ENCODE results near the gene CTIF.

Gene CTIF

DNA sequence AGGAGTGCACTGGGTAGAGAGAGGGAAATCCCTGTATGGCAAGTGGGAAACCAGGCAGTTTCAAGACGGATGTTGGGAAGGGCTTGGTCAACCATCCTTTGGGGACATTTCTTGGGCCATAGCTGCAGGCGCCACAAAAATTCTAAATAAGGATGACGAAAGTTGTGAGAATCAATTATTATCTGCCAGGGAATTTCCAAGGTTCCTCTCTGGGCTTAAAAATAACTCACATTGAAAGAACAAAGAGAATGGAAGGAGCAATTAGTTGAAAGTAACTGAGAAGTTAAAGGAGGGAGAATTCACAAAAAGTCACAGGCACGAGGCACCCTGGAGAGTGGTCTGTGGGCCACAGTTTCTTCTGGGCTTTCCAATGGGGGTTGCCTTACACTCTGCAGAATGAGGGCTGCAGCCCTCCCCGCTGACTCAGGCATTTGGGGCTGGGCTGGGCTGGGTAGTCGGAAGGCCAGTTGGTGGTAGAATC is 216.2 kb downstream of the CTIF start:
- peak; percentile 76 for DNase-seq (ENCODE audit: low spot score)
- TF ChIP-seq CTCF (IDR thresholded peaks at IDR 0.05; ENCODE audit: extremely low read depth, missing control alignments) = no peak

GRCh38 chr18:48756511-48757226 is 217.8 kb downstream of the CTIF start:
- TF ChIP-seq CTCF (IDR thresholded peaks at IDR 0.05; ENCODE audit: extremely low read depth, missing control alignments) = no peak
- no peak for DNase-seq (ENCODE audit: low spot score)

GRCh38 chr18:48757367-48757766 is 218.5 kb downstream of the CTIF start:
- TF ChIP-seq CTCF (IDR thresholded peaks at IDR 0.05; ENCODE audit: extremely low read depth, missing control alignments) = no peak
- no peak for DNase-seq (ENCODE audit: low spot score)

DNA sequence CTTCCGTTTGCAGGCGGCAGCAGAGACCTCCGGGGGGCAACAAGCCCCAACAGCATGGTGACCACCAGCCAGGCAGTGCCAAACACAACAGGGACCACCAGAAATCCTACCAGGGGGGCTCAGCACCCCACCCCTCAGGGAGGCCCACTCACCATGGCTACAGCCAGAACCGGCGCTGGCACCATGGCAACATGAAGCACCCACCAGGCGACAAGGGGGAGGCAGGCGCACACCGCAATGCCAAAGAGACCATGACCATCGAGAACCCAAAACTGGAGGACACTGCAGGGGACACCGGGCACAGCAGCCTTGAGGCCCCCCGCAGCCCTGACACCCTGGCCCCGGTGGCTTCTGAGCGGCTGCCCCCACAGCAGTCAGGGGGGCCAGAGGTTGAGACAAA is 219.1 kb downstream of the CTIF start:
- DNase-seq (ENCODE audit: low spot score) = no peak
- TF ChIP-seq CTCF (IDR thresholded peaks at IDR 0.05; ENCODE audit: extremely low read depth, missing control alignments) = no peak

DNA sequence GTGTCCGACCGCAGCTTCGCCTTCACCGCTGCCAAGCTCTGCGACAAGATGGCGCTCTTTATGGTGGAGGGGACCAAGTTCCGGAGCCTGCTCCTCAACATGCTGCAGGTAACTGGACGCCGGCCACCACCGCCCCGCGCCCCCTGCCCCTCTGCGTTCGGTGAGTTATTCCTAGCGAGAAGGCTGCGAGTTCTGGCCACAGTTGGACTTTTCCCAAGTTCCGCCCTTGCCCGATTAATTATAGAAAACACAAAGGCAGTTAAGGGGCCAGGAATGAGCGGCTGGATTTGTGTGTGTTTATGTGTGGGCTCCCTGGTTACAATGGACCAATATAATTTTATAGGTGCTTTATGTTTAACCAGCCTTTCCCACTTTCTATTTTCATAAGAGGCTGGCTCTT is 222.8 kb downstream of the CTIF start:
- no peak for TF ChIP-seq CTCF (IDR thresholded peaks at IDR 0.05; ENCODE audit: extremely low read depth, missing control alignments)
- no peak for DNase-seq (ENCODE audit: low spot score)

DNA sequence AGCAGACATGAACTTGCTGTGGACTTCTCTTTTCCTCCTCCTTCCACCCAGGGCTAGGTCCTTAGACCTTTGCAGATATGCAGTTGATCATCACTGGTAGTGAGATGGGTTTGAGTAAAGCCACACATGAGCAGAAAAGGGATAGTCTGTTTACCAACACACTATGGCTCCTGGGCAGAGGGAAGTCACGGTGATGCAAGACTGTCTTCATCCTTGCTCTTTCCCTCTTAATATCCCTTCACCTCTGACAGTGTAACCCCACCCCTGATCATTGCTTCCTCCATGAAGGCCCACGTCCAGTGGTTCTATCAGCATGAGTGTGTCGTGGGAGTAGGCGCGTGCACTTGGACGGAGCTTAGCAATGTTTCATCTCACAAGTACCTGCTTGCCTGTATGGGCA is 223.2 kb downstream of the CTIF start:
- TF ChIP-seq CTCF (IDR thresholded peaks at IDR 0.05; ENCODE audit: extremely low read depth, missing control alignments) = no peak
- DNase-seq (ENCODE audit: low spot score) = no peak

DNA sequence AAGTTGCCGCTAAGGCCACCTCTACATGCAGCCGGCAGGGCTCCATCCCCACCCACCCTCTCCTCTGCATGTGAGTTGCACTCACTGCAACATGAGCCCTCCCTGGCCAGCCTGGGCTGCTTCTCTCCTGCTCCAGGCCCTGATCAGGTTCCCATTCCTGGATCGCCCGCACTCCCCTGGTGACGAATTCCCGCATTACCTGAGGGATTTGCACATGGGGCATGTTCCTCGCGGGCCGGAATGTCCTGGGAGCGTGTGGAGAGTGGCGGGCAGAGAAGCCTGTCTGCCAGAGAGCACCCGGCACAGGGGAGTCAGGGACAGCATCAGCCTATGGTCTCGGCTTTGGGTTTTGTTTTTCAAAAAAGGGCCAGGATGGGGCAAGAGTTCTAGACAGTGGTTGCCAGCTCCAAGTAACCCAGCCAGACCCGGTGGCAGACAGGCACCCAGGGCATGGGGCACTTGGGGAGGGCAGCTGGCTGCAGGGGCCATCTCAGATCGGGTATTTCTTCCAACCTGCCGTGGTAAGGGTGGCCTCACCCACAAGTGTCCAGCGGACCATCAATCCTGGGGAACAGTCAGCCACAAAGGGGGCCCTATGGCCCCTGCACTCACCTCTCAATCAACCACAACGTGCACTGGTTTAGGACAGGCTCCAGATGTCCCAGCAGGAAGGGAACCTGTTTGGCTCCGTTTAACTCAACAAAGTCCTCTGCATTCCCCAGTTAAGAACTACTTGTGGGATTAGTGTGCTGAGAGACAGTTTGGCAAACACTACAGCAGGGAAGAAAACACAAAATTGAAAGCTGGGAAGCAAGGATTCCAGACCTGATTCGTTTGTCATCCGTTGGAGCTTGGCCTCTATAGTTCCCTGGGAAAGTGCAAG is 224.2 kb downstream of the CTIF start:
- DNase-seq (ENCODE audit: low spot score) = no peak
- no peak for TF ChIP-seq CTCF (IDR thresholded peaks at IDR 0.05; ENCODE audit: extremely low read depth, missing control alignments)
